Measurements from ENCODE around the gene NOS2. TPM values are rescaled to one million over a fixed set of nuclear protein-coding genes. Genes with fewer than 3 reads are reported as not detected.

NOS2 gene
- total and polyA plus RNA-seq, 10 donors: 0.02 to 0.69 (median 0.13) TPM; not detected in 1

DNA sequence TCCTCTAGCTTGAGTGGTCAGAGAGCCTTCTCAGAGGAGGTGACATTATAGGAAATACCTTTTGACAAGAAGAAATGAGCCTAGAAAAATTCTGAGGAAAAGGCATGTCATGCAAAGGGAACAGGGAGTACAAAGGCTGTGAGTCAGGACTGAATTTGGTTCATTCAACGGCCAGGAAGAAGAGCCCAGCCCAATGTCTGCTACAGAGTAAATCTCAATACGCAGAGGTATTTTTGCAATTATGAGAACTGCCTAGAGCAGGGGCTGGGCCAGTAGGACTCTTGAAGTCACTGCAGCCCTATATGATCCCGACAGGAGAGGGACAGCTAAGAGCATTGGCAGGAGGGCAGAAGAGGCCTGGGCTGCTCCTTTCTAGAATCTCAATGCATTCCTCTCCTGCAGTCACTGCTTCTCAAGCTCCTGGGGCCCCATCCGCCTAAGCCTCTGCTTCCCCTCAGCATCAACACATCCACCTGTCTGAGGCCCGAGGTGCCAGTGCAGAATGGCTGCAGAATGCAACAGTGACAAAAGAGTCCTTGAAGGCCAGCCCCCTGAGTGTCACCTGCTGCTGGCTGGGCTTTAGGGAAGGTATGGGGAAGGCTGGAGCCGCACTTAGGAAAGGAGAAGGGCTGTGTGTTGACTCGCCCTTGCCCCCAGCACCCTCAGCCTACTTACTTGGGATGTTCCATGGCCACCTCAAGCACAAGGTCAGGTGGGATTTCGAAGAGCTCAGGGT is 20.1 kb downstream of the NOS2 start:
- WGBS, 5 donors: 75 to 92% (median 87%) methylated on average over 5 to 8 of the region's 8 CpGs
- Histone ChIP-seq H3K4me3 (no peak overlapping the region), H3K27ac (no peak overlapping the region), H3K36me3 (no peaks in the 10 kb centered on the region), H3K27me3 (replicated peaks in 1 of 7) (no peaks in the 10 kb centered on the region), H3K9me3 (no peaks in the 10 kb centered on the region), H3K4me1 (peaks cover 0 to 6% (median 0%) of the 10 kb centered on the region in 6 donors)
- DNase-seq: no peak
- intact Hi-C loops (cut with DNase I; ENCODE audit: low total_unique reads): no loop called here
- TF ChIP-seq POLR2AphosphoS5 (IDR thresholded peaks at IDR 0.05) (no peak), POLR2A (IDR thresholded peaks at IDR 0.05) (no peak)
- TF ChIP-seq, protein P1, sequence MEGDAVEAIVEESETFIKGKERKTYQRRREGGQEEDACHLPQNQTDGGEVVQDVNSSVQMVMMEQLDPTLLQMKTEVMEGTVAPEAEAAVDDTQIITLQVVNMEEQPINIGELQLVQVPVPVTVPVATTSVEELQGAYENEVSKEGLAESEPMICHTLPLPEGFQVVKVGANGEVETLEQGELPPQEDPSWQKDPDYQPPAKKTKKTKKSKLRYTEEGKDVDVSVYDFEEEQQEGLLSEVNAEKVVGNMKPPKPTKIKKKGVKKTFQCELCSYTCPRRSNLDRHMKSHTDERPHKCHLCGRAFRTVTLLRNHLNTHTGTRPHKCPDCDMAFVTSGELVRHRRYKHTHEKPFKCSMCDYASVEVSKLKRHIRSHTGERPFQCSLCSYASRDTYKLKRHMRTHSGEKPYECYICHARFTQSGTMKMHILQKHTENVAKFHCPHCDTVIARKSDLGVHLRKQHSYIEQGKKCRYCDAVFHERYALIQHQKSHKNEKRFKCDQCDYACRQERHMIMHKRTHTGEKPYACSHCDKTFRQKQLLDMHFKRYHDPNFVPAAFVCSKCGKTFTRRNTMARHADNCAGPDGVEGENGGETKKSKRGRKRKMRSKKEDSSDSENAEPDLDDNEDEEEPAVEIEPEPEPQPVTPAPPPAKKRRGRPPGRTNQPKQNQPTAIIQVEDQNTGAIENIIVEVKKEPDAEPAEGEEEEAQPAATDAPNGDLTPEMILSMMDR (IDR thresholded peaks at IDR 0.05 in 8 of 11, conservative IDR thresholded peaks at IDR 0.05 in 3 of 11): no peak

DNA sequence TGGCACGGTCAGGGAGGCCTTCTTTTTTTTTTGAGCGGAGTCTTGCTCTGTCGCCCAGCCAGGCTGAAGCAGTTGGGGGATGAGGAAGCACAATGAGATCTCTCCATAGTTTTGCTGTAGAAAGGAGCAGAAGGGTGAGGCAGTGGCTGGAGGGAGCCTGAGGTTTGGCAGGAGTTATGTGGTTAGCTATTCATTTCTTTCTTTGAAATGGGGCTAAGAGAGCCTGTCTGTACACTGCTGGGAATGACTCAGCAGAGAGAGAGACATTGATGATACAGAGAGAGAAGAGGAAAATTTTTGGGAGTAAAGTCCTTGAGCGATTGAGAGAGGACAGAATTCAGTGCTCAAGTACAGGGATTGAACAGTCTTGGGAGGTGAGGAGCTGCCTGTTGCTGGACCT is 22.1 kb downstream of the NOS2 start:
- Histone ChIP-seq H3K9me3 (no peaks in the 10 kb centered on the region), H3K4me1 (peaks cover 0 to 5% (median 0%) of the 10 kb centered on the region in 6 donors), H3K4me3 (no peak overlapping the region), H3K27me3 (replicated peaks in 1 of 7) (no peaks in the 10 kb centered on the region), H3K27ac (no peak overlapping the region), H3K36me3 (no peaks in the 10 kb centered on the region)
- WGBS, 5 donors: 77 to 85% (median 82%) methylated on average over 4 of the region's 4 CpGs
- DNase-seq: no peak
- TF ChIP-seq POLR2A (IDR thresholded peaks at IDR 0.05): no peak
- TF ChIP-seq, protein P1 (IDR thresholded peaks at IDR 0.05 in 8 of 11, conservative IDR thresholded peaks at IDR 0.05 in 3 of 11): no peak
- TF ChIP-seq POLR2AphosphoS5 (IDR thresholded peaks at IDR 0.05): no peak
- intact Hi-C loops (cut with DNase I; ENCODE audit: low total_unique reads): no loop called here

DNA sequence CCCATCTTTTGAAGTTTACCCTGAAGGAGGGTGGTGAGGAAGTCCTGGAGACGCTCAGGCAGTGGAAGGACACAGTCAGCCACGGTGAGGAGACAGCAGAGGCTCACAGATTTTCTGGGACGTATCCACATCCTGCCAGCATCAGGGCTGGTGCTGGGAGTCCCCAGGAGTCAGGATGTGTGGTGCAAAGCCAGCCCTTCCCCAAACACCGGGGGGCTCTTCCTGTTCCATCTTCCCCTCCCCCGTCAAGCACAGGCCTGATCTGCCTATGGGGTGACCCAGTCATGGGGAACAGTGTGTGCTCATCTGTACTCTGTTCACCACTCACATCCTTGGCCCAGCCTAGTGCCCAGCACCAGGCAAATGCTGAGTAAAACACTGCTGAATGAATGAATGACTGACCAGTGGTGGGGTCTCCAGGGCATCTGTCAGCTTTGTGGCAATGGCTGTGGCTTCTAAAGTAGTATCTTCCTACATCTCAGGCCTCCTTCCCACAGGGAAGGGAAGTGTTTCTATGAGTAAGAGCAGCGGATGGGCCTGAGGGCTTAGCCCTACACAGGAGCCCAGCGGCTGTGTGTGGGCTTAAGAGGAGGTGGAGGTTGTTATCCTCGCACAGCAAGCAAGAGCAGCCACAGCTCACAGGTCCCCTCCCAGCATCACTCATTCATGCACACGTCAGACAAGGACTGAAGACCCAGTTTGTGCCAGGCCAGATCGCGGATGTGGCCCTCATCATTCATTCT is 23.3 kb downstream of the NOS2 start:
- H3K9me3 ChIP-seq: no peaks in the 10 kb centered on the region
- intact Hi-C loops (cut with DNase I; ENCODE audit: low total_unique reads): no loop called here
- TF ChIP-seq POLR2A (IDR thresholded peaks at IDR 0.05) (no peak), POLR2AphosphoS5 (IDR thresholded peaks at IDR 0.05) (no peak)
- TF ChIP-seq, protein P1 (IDR thresholded peaks at IDR 0.05 in 8 of 11, conservative IDR thresholded peaks at IDR 0.05 in 3 of 11): no peak
- H3K27me3 ChIP-seq (replicated peaks in 1 of 7): no peaks in the 10 kb centered on the region
- no peaks in the 10 kb centered on the region for H3K4me1 ChIP-seq
- no peak overlapping the region for H3K27ac ChIP-seq
- DNase-seq: no peak
- 69 to 80% (median 74%) methylated on average over 9 to 11 of the region's 11 CpGs for WGBS, 5 donors
- H3K4me3 ChIP-seq: no peak overlapping the region
- H3K36me3 ChIP-seq: no peaks in the 10 kb centered on the region

DNA sequence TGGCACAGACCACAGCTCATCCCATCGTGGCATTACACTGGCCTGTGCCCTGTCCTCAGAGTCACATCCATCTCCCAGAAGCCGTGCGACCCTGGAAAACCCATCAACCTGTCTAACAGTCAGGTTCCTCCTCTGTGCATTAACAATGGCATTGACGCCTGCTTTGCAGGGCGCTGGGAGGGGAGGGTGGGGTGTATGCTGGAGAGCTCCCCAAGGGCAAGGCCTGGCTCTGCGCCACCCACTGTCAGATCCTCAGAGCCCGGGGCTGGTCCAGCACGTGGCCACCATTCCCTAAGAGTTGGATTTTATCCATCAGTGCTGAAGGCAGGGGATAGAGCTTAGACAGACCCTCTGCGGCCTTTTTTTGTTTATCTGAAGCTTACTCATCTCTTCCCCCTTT is 28.7 kb downstream of the NOS2 start:
- 77 to 86% (median 84%) methylated on average over 9 of the region's 9 CpGs for WGBS, 5 donors
- H3K27ac ChIP-seq: no peak overlapping the region
- intact Hi-C loops (cut with DNase I; ENCODE audit: low total_unique reads): no loop called here
- TF ChIP-seq, protein P1 (IDR thresholded peaks at IDR 0.05 in 8 of 11, conservative IDR thresholded peaks at IDR 0.05 in 3 of 11): no peak
- TF ChIP-seq POLR2AphosphoS5 (IDR thresholded peaks at IDR 0.05): no peak
- no peak for TF ChIP-seq POLR2A (IDR thresholded peaks at IDR 0.05)
- H3K9me3 ChIP-seq: no peaks in the 10 kb centered on the region
- H3K4me1 ChIP-seq: no peaks in the 10 kb centered on the region
- no peaks in the 10 kb centered on the region for H3K27me3 ChIP-seq (replicated peaks in 1 of 7)
- H3K4me3 ChIP-seq: no peak overlapping the region
- H3K36me3 ChIP-seq: no peaks in the 10 kb centered on the region
- no peak for DNase-seq

Data from spleen (tissue), 11 donors.